Cardiac muscle cell (in vitro differentiated cells and primary cell): ENCODE measurements around the gene CAMSAP3. TPM values are rescaled to one million over a fixed set of nuclear protein-coding genes. Genes with fewer than 3 reads are reported as not detected.
"Not testable (repeated sequence)": the region's sequence is repeated elsewhere in the genome, so short reads cannot be mapped to it uniquely, and the experiment has no call there.

ENCODE experiments used
- DNase-seq, 2 donors: peaks; one replicate each; pipeline versions ENCODE4 v3.0.0 to v3.0.0-alpha.2; 2010 to 2017; ENCODE audit warnings: low read depth in 1 of 2, low spot score in 1 of 2
- H3K27ac ChIP-seq: fragments of 200-600 bp; sonication (generic); 2 replicates; pipeline ENCODE4 v1.5.1; 2016
- H3K27me3 ChIP-seq: fragments of 200-600 bp; sonication (generic); 2 replicates; pipeline ENCODE4 v1.6.0; 2016; ENCODE audit warnings: control low read depth
- H3K36me3 ChIP-seq: fragments of 200-600 bp; sonication (generic); 2 replicates; pipeline ENCODE4 v1.5.1; 2016; ENCODE audit warnings: control low read depth
- H3K4me1 ChIP-seq: fragments of 200-600 bp; sonication (generic); 2 replicates; pipeline ENCODE4 v1.8.1; 2017; ENCODE audit warnings: low read depth, mild to moderate bottlenecking, mixed run types
- H3K4me3 ChIP-seq: fragments of 200-600 bp; sonication (generic); 2 replicates; pipeline ENCODE4 v1.5.1; 2016; ENCODE audit warnings: mild to moderate bottlenecking
- H3K9me3 ChIP-seq: fragments of 200-600 bp; sonication (generic); 2 replicates; pipeline ENCODE4 v1.5.1; 2017; ENCODE audit warnings: low read depth, mild to moderate bottlenecking, control low read depth
- CTCF ChIP-seq: IDR thresholded peaks from 2 replicates; pipeline ENCODE4 v1.5.1; 2012; ENCODE audit warnings: low read depth, mild to moderate bottlenecking, low read length
- polyA plus RNA-seq: library from polyadenylated mRNA; unstranded; fragments of >200 nt; fragmentation: Nextera tagmentation; extraction: Ambion mirVana; gene quantifications from 2 replicates; pipeline ENCODE4 v1.2.1, GENCODE V29; 2016
- total RNA-seq: library from RNA; depleted of rRNA; stranded (reverse); fragments of >200 nt; gene quantifications from 2 replicates; pipeline ENCODE4 v1.2.3, GENCODE V29; 2016

The CAMSAP3 gene
- total and polyA plus RNA-seq, 2 experiments from 2014 or later: 10.8 to 13.5 TPM

GRCh38 chr19:7641290-7642276, 45.9 kb downstream of the CAMSAP3 start:
- TF ChIP-seq CTCF: peak; percentile 14
- Histone ChIP-seq H3K9me3 (no peaks in the 10 kb centered on the region), H3K36me3 (no peaks in the 10 kb centered on the region), H3K4me3 (no peak overlapping the region), H3K4me1 (no peaks in the 10 kb centered on the region), H3K27ac (no peak overlapping the region), H3K27me3 (no peaks in the 10 kb centered on the region)
- no peak for DNase-seq

GRCh38 chr19:7642295-7643030, 46.8 kb downstream of the CAMSAP3 start:
- H3K4me3 ChIP-seq: no peak overlapping the region
- DNase-seq: no peak
- H3K27me3 ChIP-seq: no peaks in the 10 kb centered on the region
- no peak for TF ChIP-seq CTCF
- no peaks in the 10 kb centered on the region for H3K36me3 ChIP-seq
- H3K9me3 ChIP-seq: no peaks in the 10 kb centered on the region
- H3K27ac ChIP-seq: no peak overlapping the region
- no peaks in the 10 kb centered on the region for H3K4me1 ChIP-seq

GRCh38 chr19:7643031-7643415, 47.4 kb downstream of the CAMSAP3 start:
- no peaks in the 10 kb centered on the region for H3K4me1 ChIP-seq
- H3K9me3 ChIP-seq: no peaks in the 10 kb centered on the region
- no peak overlapping the region for H3K27ac ChIP-seq
- DNase-seq: no peak
- H3K36me3 ChIP-seq: no peaks in the 10 kb centered on the region
- no peak overlapping the region for H3K4me3 ChIP-seq
- no peak for TF ChIP-seq CTCF
- no peaks in the 10 kb centered on the region for H3K27me3 ChIP-seq

- H3K4me3 ChIP-seq, H3K27me3 ChIP-seq, H3K9me3 ChIP-seq, H3K27ac ChIP-seq, H3K36me3 ChIP-seq, DNase-seq, H3K4me1 ChIP-seq: not testable (repeated sequence)
Measured at GRCh38 chr19:7643629-7644549, 48.2 kb downstream of the CAMSAP3 start.

GRCh38 chr19:7644550-7644877, 48.9 kb downstream of the CAMSAP3 start:
- TF ChIP-seq CTCF: no peak
- no peak overlapping the region for H3K27ac ChIP-seq
- no peak for DNase-seq

More at GRCh38 chr19:7644550-7644877, 48.9 kb downstream of the CAMSAP3 start:
- no peaks in the 10 kb centered on the region for H3K36me3 ChIP-seq
- H3K4me1 ChIP-seq: no peaks in the 10 kb centered on the region
- H3K27me3 ChIP-seq: no peaks in the 10 kb centered on the region
- H3K4me3 ChIP-seq: no peak overlapping the region
- no peaks in the 10 kb centered on the region for H3K9me3 ChIP-seq
